HG03558 (cell line): ENCODE measurements around the gene RTN4RL1.

Experiments
- ATAC-seq: cut with Tn5 transposase; IDR thresholded peaks from one replicate; pipeline ENCODE4 v1.9.1; 2021; ENCODE audit warnings: moderate number of reproducible peaks; ENCODE audit not compliant: unreplicated experiment; ENCODE audit errors: extremely low read depth

Gene RTN4RL1

DNA sequence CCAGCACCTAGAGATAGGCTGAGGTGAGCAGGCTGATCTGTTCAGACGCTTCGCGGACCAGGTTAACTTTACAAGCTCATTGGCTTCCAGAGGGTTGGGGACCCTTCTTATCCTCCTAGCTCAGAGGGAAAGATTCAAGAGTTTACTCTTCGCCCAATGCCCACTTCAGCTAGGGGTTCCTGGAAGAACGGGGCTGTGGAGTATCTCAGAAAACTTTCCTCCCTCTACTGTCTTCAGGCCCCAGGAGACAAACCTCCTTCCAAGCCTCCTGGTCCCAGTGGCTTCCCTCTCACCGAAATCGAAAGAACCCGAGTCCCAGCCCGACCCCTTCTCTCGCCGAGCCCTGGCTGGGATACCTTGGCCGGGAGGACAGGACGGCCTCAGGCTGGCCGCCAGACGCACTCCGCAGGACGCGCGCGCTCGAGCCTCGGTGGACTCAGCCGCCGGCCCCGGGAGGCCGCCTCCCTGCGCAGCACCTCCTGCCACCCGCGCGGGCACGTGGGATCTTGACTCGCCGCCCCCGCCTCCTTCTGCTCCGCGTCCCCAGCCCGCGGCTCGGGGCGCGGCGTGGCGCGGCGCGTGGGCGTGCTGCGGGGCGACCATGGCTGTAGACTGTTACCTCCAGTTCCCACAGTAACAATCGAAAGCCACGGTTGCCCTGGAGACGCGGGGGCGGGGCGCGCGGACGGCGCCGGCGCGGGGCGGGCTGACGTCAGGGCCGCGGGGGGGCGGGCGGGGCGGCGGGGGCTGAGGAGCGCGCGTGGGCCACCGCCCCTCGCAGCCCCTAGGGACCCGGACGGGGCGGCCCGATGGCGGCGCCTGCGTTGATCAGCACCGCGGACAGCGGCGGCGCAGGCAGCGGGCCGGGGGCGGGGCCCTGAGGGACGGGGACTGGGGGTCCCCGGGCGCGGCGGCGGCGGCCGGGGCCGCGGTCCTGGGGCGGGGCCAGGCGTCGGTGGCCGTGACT is 24.5 kb upstream of the RTN4RL1 start:
- peak; percentile 39 for ATAC-seq

DNA sequence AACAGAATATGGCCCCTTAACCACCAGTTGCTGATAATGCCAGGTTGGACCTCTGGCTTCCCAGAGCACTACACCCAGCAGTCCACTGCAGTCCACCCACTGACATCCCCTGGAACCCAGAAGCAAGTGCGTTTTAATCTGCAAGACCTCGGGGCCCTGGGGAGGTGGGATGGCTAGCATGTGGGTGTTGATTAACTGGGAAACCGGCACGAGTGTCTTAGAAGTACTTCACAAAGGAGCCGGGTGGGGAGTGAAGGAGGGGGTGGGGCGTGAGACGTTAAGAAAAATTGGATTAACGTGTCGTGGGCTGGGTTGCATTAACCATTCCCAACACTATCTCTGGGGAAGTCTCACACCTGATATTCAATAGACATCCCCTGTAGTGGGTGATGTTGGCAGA is 23.7 kb upstream of the RTN4RL1 start:
- no peak for ATAC-seq

- ATAC-seq, result no peak
These were observed 22.5 kb upstream of the RTN4RL1 start for GRCh38 chr17:2047590-2047989.

- no peak for ATAC-seq
These were observed 19.2 kb upstream of the RTN4RL1 start for GRCh38 chr17:2044263-2044894.

GRCh38 chr17:2043785-2044184 is 18.7 kb upstream of the RTN4RL1 start:
- no peak for ATAC-seq

- ATAC-seq, result no peak
These were observed 17.8 kb upstream of the RTN4RL1 start for GRCh38 chr17:2042933-2043332.

GRCh38 chr17:2042390-2042847 is 17.3 kb upstream of the RTN4RL1 start:
- no peak for ATAC-seq

- ATAC-seq, result no peak
These were observed 16.6 kb upstream of the RTN4RL1 start, which contains the start of gene OVCA2 for GRCh38 chr17:2041561-2042389. OVCA2 (plus strand) TSS chr17:2042022; CDS start chr17:2042048, 26 bp downstream.

- ATAC-seq, result no peak
These were observed 15.9 kb upstream of the RTN4RL1 start for GRCh38 chr17:2040942-2041560.

DNA sequence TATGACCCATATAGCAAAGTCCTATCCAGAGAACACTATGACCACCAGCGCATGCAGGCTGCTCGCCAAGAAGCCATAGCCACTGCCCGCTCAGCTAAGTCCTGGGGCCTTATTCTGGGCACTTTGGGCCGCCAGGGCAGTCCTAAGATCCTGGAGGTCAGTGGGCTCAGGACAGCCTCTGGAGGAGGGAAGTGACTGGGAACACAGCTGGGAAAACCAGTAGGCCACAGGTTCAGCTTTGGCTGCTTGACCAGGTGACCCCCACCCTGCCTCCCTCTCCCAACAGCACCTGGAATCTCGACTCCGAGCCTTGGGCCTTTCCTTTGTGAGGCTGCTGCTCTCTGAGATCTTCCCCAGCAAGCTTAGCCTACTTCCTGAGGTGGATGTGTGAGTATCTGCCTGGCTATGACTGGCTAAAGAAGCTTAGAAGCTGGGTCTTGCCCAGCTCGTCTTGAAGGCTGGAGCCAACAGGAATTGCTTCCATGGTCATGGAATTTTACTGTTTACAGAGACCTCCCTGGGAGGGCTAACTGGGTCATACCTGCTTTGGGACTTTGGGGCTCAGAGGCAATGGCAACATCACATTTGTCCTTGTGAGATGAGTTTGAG is 15.2 kb upstream of the RTN4RL1 start:
- ATAC-seq, result no peak

DNA sequence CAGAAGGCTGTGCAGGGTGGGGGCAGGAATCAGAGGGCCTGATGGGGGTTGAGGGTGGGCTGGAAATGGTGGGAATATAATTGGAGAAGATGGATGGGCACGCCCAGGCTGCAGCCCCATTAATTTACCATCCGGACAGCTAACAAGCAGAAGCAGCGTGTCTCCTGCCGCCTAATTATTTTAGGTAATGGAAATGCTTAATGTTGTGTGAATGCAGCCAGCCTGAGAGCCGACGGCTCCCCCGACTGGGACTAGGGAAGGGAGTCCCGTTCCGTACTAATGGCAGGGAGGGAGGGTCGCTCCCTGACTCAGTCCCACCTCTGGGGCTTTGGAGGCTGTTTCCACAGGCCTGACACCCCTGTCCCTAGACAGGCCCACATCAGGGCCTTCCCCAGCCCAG is 12.0 kb upstream of the RTN4RL1 start:
- ATAC-seq, result no peak

DNA sequence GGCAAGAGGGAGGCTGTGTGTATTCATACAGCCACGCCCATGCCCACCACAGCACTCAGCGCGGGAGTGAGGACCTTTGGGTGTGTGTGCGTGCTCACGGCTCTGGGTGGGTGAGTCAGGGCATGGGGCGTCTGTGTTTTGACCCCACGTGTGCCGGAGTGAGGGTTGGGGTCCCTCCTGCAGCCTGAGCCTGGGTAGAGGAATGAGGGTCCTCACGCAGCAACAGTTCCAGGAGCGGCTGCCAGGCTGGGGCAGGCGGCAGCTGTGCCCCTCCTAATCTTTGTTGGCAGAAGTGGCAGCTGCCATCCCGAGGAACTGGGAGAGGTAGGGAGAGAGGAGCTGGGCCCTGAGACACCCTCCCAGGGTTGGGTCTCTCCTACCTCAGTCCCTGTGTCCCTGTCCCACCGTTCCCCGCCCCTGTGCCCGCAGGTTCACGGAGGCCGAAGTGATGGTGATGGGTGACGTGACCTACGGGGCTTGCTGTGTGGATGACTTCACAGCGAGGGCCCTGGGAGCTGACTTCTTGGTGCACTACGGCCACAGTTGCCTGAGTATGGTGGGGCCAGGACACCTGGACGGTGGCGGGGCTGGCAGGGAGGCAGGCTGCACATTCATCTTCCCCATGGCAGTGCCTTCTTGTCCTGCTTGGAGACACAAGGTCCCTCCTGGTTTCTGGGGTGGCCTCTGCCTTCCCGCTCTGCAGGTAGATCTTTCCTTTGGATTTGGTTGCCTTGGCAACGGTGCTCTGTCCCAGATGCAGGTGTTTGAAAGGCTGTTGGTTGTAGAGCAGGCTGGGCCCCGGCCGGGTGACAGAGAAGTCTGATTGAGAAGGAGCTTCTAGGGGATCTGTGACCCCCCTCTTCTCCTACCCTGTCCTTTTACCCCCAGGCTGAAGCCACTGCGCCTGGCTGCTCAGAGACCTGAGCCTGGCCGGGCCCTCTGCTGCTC is 10.7 kb upstream of the RTN4RL1 start:
- ATAC-seq, result no peak

GRCh38 chr17:2034806-2035540 is 9.8 kb upstream of the RTN4RL1 start:
- ATAC-seq, result no peak

DNA sequence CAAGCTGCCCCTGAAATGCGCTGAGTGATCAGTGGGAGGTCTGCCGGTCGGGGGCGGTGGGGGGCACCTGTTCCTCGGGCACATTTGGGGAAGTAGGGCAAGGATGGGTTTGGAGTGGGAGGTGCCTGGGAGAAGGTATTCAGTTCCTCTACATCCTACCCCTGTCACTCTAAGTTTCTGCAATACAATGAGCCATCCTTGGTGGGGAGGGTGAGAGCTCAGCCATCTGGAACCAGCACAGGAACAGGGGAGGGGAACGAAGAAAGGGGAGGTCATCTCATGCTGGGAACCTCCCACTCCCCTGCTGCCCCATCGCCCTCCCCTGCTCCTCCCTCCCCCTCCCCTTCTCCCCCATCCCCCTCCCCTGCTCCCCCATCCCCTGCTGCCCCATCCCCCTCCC is 9.0 kb upstream of the RTN4RL1 start:
- ATAC-seq, result no peak

DNA sequence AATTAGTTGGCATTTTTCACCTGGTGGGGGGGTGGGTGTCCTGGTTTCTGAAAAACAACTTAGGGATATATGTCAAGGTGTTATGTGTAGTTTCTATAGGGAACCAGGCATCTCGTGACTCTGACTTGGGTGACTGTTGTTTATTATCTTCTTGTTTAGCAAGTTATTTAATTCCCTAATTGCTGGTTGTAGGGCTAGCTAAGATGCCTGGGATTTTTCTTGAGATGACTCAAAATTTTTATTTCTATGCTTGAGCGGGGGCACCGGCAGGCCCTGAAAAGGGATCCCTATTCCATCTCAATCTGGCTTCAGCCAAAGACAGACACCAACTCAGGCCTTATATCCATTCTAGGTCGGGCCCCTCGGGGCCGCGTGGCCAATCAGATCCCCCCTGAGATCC is 8.0 kb upstream of the RTN4RL1 start:
- no peak for ATAC-seq

GRCh38 chr17:2030779-2031163 is 5.6 kb upstream of the RTN4RL1 start:
- no peak for ATAC-seq

DNA sequence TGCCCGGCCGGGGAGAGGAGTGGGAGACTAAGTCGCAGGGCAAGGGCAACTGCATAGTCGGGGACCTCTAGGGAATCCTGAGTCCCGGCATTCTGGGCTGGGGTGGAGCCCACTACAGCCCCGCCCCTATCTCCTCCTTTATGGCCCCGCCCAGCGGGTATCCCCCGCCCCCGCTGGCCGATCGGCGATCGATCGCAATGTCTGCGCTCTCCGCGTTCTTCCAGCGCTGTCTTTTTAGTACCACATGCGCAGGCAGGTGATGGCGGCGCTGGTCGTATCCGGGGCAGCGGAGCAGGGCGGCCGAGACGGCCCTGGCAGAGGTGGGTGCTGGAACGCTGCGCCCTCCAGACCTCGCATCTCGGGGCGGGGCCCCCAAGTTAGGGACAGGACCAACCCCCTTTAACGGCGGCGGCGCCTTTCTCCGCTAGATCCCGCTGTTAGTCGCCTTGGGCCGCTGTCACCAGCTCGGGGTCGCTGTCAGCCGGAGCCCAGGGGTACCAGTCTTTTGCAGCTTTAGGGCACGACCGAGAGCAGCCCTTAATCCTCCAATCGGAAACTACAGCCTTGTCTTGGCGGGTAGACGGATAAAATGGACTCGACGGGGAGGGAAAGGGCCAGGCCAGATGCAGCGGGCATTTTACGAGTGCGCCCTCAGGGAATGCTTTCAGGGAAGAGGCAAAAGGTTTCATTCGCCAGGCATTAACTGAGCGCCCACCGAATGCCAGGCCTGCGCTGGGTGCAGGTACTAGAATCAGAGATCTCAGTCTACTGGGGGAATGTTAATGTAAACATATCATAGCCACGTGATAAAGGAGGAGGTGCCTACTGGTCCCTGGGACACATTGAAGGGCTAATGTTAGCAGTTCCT is 5.0 kb upstream of the RTN4RL1 start, which contains the start of gene DPH1:
TSS of gene DPH1 (plus strand) at position 243 of the 868 bp plus-strand sequence. CDS start at position 260, 17 bp downstream.
- ATAC-seq, result no peak
